ENCODE data around the gene SAA2.

GRCh38 chr11:18261721-18262120 lies 13.3 kb upstream of the SAA2 start:
- no peak for TF ChIP-seq EZH2 (IDR thresholded peaks at IDR 0.05; ENCODE audit: low read length, missing control alignments)
- TF ChIP-seq CTCF (conservative IDR thresholded peaks at IDR 0.05 in 1 of 2, IDR thresholded peaks at IDR 0.05 in 1 of 2; ENCODE audit: low read depth in 1 of 2, low read length in 2 of 2): no peak

Measured in fibroblast of lung (primary cell).